ENCODE results near the gene GRPEL1.

DNA sequence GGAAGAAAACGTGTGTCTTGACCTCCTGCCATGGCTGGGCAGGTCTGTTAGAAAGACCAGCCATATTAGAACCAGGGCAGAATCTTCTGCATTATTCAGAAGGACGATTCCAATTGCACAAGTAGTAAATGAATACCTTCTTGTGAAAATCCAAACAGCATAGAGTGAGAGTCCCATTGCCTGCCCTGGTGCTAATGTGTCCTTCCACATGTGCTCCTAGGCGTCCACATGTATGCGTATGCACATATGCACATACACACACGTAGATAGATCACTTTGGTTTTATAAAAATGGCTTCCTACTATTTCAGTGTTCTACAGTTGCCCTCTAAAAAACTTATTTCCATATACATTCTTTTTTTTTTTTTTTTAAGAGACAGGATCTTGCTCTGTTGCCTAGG, 10.2 kb upstream of the GRPEL1 start:
- TF ChIP-seq, protein P1, sequence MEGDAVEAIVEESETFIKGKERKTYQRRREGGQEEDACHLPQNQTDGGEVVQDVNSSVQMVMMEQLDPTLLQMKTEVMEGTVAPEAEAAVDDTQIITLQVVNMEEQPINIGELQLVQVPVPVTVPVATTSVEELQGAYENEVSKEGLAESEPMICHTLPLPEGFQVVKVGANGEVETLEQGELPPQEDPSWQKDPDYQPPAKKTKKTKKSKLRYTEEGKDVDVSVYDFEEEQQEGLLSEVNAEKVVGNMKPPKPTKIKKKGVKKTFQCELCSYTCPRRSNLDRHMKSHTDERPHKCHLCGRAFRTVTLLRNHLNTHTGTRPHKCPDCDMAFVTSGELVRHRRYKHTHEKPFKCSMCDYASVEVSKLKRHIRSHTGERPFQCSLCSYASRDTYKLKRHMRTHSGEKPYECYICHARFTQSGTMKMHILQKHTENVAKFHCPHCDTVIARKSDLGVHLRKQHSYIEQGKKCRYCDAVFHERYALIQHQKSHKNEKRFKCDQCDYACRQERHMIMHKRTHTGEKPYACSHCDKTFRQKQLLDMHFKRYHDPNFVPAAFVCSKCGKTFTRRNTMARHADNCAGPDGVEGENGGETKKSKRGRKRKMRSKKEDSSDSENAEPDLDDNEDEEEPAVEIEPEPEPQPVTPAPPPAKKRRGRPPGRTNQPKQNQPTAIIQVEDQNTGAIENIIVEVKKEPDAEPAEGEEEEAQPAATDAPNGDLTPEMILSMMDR (IDR thresholded peaks at IDR 0.05), result no peak
- no peak for TF ChIP-seq POLR2A (IDR thresholded peaks at IDR 0.05)
